CD4-positive, alpha-beta T cell treated with Interleukin-1 beta for 1 hour (primary cell): ENCODE data around the gene ID1.
"Not testable (repeated sequence)": the region's sequence is repeated elsewhere in the genome, so short reads cannot be mapped to it uniquely, and the experiment has no call there.

Experiments
- DNase-seq, 2 donors: peaks; one replicate each; pipeline ENCODE4 v3.0.0-alpha.2; 2020 to 2022

ID1 gene

DNA sequence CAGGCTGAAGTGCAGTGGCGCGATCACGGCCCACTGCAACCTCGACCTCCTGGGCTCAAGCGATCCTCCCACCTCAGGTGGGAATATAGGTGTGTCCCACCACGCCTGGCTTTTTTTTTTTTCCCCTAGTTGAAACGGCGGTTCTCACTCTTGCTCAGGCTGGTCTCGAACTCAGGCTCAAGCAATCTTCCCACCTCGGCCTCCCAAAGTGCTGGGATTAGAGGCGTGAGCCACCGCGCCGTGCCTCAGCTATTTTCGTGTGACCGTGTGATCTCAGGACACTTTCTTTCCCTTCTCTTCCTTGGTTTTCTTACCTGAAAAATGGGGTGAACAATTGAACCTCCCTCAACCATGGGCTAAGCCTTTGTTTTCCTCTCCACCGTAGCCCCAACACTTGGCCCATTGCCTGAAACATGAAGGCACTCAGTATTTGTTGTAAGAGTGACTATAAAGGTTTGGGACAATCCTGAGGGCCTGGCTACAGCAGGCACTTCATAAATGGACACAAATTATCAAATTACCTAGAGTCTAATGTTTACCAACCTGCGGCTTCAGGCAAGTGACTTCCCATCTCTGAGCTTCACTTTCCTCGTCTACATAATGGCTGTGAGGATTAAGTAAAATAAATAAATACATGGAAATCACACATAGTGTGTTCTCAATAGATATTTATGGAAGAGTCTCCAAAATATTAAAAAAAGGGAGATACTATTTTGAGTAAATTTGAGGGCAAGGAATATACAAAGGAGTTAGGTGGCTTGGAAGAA lies 31.4 kb upstream of the ID1 start:
- DNase-seq, result no peak

DNA sequence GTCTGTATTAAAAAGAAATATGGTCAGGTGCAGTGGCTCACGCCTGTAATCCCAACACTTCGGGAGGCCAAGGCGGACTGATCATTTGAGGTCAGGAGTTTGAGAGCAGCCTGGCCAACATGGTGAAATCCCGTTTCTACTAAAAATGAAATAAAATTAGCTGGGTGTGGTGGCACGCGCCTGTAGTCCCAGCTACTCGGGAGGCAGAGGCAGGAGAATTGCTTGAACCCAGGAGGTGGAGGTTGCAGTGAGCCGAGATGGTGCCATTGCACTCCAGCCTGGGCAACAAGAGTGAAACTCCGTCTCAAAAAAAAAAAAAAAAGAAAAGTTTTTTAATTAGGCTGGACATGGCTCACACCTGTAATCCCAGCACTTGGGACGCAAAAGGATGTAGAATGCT lies 30.1 kb upstream of the ID1 start:
- DNase-seq, result not testable (repeated sequence)

DNA sequence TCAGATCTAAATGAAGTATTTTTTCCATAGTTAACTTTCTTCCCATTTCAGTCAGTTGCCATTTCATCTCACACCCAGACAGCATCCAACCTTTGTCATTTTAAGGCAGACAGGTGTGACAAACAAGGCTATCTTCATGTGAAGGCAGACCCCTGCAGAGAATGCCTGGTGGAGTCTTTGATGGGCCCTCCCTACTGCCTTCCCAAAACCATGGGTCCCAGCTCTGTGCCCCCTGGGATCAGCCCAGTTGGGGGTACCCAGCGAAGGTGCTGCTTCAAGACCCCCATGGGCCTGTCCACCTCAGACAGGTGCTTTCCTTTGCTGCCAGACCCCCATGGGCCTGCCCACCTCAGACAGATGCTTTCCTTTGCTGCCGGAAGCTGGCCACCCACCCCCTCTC lies 28.3 kb upstream of the ID1 start:
- no peak for DNase-seq

DNA sequence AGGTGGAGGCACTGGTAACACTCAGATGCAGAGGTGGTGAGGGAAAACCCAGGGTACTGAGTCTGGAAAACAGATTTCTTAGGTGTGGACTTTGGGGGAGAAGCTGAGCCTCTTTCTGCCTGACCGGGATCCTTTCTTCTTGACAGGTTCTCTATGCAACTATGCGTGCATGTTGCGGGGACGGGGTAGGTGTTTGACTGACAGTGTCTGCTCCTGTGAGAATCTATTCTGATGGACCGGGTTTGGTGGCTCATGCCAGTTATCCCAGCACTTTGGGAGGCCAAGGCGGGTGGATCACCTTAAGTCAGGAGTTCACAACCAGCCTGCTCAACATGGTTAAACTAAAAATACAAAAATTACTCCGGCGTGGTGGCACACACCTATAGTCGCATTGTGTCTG lies 27.9 kb upstream of the ID1 start:
- DNase-seq, result no peak

DNA sequence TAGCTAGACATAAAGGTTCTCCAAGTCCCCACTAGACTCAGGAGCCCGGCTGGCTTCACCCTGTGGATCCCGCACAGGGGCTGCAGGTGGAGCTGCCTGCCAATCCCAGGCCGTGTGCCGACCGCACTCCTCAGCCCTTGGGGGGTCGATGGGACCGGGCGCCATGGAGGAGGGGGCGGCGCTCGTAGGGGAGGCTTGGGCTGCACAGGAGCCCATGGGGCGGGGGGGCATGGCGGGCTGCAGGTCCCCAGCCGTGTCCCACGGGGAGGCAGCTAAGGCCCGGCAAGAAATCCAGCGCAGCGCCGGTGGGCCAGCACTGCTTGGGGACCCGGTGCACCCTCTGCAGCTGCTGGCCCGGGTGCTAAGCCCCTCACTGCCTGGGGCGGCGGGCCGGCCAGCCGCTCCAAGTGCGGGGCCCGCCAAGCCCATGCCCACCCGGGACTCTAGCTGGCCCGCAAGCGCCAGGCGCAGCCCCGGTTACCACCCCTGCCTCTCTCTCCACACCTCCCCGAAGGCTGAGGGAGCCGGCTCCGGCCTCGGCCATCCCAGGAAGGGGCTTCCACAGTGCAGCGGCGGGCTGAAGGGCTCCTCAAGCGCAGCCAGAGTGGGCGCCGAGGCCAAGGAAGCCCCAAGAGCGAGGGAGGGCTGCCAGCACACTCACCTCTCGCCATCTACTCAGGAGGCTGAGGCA lies 26.5 kb upstream of the ID1 start:
- DNase-seq, result no peak

DNA sequence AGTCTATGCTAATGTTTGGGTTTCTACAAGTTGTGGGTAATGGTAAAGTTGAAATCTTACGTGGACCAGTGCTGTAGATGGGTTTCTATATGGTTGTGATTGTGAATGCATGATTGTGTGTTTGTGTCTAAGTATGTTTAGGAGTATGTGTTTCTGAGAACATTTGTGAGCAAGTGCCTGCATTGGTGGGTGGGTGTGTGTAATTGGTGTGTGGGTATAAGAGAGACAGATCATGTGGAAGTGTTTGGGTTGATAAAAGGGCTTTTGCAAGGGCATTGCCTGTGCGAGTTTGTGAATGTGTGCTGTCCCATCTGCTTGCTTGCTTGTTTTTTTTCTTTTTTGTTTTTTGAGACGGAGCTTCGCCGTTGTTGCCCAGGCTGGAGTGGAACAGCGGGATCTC lies 25.8 kb upstream of the ID1 start:
- DNase-seq, result no peak

DNA sequence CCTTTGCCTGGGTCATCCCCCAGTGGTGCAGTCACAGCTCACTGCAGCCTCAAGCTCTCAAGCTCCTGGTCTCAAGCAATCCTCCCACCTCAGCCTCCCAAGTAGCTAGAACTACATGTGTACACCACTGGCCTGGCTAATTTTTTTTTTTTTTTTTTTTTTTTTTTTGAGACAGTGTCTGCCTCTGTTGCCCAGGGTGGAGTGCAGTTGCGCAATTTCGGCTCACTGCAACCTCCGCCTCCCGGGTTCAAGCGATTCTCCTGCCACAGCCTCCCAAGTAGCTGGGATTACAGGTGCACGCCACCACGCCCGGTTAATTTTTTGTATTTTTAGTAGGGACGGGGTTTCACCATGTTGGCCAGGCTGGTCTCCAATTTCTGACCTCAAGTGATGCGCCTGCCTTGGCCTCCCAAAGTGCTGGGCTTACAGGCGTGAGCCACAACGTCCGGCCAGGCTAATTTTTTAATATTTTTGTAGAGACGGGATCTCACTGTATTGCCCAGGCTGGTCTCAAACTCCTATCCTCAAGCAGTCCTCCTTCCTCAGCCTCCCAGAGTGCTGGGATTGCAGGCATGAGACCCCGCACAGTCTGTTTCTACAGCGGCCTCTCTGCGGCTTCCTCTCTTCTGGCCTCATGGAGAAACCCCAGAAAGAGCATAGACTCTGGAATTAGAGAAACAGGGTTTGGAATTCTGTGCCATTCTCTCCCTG lies 25.0 kb upstream of the ID1 start:
- not testable (repeated sequence) for DNase-seq

DNA sequence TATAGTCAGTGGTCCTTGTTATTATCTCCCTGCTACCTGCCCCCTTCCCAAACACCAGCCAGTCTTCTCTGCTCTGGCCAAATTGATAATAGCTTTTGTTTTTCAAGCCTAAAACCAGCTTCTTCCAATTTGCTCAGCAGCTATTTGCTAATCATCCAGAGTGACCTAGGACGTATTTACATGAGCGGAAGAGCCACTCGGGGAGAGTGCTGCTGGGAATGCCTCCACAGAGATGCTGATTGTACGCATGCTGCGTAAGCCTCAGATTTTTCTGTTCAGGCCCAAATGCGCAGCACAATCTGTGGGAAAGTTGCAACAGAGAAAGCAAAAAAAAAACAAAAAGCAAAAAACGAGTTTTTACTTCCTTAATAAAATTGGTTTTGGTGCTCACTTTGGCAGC lies 24.4 kb upstream of the ID1 start:
- DNase-seq, result no peak

DNA sequence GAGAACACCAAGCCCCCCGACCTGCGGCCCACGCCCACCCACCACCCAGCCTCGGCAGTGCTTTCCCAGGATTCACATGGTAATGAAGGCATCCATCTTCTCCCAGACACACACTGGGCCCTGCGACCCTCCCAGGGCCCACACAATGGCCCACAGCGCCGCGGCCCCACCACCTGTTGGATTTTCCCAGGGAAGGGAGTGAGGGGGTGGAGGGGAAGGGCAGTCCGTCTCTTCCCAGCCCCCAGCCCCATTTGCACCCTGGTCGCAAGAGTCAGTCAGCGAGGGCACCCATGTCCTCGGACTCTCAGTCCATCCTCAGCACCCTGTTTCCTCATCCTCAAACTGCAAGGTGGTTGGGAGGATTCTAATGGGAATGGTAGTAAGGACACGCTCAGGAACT lies 23.7 kb upstream of the ID1 start:
- no peak for DNase-seq

DNA sequence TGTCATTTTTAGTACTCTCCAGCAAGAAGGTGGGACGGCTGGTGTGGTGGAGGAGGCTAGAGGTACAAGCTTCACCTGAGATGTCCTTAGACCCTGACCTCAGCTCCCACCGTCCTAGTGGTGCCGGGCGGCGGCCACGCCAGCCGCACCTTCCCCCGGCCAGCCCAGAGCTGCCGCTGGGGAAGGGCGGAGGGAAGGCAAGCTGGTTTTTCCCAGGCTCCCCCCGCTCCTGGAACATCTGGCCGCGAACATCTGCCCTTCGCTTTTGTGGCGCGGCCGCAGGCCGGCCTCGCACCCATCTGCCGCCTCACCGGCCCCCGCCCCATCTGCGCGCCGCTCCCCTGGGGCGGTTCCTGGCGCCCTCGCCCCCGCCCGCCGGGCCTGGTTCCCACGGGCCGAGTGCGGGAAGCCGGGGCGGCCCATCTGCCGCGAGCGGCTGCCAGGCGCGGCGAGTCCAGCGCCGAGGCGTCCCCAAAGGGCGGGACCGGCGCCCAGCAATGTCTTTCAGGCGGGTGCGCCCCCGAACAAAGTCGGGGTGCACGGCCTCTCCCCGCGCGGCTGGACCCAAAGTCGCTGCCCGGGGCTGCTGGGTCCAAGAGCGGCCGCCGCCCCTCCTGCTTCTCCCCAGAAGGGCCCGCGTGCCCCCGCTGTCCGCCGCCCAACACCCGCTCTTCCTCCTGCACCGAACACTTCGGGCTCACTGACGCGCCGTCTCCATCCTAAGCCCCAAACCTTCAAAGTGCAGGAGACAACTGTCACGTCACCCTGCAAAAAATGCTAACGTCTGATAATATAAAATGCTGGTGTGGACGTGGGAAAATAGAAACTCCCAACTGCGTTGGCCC lies 17.3 kb upstream of the ID1 start:
- no peak for DNase-seq

DNA sequence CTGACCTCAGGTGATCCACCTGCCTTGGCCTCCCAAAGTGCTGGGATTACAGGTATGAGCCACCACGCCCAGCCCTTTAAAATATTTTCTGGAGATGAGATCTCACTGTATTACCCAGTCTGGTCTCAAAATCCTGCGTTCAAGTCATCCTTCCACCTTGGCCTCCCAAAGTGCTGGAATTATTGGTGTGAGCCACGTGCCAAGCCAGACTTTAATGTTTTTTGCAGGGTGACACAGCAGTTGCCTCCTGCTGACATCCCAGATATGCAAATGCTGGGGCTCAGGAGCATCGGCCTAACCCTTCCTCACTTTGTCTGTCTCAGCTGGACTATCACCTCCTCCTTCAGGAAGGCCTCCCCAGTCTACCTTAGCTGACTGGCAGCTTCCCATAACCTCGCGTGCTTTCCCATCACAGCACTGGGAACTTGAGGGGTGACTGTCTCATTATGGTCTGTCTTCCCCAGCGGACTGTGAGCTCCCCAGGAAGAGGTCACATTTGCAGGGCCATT lies 14.3 kb upstream of the ID1 start:
- DNase-seq, result no peak

DNA sequence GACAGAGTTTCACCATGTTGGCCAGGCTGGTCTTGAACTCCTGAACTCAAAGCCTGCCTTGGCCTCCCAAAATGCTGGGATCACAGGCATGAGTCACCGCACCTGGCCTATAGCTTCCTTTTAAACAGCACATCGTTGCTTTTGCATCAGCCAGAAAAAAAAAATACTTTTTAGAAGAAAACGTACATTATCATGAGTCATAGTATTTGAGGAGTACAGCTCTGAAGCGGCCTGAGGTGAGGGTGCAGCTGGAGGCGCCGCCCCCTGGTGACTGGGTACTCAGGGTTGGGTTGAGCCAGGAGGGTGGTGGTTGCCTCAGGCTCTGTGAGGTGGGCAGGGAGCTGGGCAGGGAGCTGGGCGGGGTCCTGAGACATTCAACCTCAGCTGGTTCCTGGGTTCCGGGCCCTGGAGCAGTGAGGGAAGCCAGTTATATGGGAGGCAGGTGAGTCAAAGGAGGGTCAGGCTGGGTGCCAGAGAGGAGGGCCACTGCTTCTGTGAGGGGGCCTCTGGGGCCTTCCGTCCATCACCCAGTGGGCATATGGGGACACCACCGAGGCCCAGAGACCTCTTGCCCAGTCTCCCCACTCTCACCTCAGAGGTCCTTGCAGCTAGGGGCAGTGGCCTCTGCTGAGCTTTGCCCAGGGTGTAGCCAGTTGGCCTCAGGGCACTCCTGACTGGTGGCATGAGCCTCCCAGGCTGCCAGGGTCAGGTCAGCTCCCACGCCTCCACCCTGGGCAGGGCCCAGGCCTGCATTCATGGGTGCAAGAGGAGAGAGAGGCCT lies 11.7 kb upstream of the ID1 start:
- no peak for DNase-seq

DNA sequence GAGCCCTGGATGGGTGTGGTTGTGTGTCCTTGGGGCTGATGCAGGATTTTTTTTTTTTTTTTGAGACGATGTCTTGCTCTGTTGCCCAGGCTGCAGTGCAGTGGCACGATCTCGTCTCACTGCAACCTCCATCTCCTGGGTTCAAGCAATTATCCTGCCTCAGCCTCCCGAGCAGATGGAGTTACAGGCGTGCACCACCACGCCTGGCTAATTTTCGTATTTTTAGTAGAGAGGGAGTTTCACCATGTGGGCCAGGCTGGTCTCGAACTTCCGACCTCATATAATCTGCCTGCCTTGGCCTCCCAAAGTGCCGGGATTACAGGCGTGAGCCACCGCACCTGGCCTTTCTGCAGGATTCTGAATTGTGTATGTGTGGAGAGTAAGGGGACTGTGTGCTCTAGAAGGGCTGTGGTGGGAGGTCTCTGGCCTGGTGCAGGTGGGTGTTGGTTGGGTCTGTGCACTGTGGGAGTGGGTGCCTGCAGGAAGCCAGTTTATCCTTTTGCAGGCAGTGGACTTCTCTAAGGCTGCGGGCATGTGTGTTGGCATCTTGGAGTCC lies 11.0 kb upstream of the ID1 start:
- DNase-seq, result no peak

DNA sequence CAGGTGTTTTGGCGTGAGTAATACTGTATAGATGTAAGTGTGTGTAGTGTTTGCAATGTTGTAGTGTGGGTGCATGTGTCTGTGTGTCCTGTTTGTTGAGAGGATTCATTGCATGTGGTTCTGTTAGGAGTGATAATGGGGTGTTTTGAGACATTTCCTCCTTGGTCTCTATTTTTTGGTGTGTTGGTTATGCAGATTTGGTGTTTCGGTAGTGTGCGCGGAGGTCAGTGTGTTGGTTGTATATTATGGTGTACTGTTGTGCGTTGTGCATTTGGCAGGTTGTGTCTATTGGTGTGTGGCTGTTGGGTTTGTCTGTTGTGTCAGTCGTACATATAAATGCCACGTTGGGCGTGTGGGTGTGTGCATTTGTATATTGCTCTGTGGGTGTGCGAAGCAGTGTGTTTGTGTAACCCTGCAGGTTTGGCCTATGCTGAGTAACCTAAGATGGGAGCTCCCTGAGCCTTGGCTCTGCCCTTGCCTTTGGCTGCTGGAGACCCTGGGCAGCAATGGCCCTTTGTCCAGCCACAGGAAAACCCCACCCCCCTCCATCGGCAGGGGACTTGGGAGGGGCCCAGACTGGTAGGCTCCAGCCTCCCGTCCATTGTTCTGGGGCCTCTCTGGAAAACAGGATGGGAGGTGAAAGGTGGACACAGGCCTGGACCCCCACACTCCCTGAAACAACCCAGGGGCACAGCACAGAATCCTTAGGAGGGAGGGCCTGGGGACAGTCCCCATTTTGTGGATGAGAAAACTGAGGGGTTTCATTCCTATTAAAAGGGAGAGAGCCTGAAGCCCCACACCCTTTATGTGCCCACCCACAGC lies 10.3 kb upstream of the ID1 start:
- DNase-seq, result no peak

DNA sequence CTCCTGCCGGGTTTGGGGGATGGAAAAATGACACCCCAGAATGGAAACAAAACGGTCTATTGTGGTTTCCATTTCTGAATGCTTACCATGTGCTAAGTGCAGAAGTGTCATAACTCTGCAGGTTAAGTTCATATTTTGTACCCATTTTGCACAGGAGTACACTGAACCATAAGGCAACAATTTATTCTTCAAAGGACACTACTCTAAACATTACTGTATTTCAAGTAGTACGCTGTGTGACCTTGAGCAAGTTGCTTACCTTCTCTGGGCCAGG lies 9.8 kb upstream of the ID1 start:
- DNase-seq, result no peak

DNA sequence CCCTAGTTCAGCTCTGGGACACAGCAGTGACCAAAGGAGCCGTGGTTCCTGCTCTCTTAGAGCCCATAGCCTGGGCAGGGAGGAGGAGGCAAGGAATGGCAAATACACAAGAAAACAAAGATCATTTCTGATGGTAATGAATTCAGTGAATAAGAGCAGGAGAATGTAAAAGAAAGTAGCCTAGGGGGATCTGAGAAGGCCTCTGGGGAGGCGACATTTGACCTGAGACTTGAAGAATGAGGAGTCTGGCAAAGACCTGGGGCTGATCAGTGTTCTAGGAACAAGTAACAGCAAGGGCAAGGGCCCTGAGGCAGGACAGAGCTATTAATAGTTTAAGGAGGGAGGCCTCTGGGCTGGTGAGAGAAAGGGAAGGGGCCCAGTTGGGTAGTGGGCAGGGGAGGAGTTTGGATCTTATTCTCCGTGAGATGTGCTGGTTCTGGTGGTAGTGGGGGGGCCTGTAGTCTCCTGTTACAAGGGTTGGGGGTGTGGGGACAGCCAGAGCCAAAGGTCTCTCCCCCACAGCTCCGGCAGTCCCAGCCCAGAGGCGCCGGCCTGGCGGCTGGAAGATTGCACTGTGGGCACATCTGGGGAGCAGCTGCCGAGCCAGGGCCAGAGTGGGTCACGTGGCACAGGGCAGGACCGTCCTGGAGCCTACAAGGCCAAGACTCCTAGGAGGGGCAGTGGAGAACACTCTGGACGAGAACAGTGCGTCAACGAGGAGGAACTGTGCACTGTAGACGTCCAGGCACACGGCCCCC lies 9.3 kb upstream of the ID1 start:
- no peak for DNase-seq

DNA sequence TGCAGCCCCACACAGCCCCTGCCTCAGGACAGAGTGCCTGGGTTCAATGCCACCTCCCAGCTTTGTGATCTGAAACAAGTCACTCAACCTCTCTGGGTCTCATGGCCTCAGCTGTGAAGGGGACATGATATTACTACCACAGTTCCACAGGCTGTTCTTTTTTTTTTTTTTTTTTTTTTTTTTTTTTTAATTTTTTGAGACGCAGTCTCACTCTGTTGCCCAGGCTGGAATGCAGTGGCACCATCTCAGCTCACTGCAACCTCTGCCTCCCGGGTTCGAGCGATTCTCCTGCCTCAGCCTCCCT lies 8.7 kb upstream of the ID1 start:
- not testable (repeated sequence) for DNase-seq

DNA sequence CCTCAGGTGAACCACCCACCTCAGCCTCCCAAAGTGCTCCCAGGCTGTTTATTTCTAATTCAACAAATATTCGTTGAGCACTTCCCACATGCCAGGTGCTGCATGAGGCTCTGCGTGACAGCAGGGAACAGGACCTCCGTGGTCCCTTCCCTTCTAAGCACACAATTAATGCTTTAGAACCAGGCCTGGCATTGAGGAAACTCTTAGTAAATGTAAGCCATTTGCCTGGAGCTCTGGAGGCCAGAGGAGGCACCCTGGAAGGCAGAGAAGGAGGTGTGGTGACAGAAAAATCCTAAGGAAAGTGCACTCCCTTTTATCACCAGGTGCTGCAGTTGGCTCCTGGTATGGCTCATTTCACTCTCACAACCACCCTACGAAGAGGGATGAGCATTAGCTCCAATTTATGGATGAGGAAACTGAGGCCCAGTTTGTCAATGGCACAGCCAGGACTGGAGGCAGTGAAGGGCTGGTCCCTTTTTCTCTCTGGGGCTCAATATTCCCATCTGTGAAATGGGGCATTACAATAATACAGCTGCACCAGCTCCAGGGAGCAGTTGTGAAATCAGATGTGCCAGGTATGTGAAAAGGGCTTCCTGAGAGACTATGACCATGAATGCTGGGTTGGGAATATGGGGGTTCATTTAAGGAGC lies 8.1 kb upstream of the ID1 start:
- DNase-seq, result no peak

DNA sequence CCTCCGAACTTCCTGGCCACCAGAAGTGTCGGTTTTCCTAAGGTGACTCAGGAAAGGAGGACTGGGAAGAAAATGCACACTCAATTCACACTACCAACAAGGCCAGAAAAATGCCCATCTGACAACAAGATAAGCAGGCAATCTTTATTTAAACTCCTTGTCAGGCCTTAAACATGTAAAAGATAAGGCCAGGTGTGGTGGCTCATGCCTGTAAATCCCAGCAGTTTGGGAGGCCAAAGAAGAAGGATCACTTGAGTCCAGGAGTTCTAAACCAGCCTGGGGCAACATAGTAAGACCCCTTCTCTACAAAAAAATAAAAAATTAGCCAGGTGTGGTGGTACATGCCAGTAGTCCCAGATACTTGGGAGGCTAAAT lies 7.6 kb upstream of the ID1 start:
- no peak for DNase-seq

DNA sequence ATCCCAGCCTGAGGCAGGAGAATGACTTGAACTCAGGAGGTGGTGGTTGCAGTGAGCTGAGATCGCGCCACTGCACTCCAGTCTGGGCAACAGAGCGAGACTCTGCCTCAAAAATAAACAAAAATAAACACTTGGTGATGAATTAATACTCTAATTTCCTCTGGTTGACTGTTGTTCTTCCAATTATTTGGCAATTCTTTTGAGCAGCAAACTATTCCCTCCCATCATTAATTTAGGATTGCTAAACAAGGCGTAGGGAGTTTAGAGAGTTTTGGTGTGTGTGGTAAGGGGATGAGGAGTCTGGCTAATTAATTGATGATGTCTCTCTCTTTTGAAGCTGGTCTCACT lies 2.7 kb upstream of the ID1 start:
- no peak for DNase-seq
